Fibroblast of skin of scalp (primary cell): ENCODE results near the gene CSF3R.

Experiments
- DNase-seq: peaks from one replicate; pipeline ENCODE4 v3.0.0-alpha.2; 2013

Gene CSF3R

DNA sequence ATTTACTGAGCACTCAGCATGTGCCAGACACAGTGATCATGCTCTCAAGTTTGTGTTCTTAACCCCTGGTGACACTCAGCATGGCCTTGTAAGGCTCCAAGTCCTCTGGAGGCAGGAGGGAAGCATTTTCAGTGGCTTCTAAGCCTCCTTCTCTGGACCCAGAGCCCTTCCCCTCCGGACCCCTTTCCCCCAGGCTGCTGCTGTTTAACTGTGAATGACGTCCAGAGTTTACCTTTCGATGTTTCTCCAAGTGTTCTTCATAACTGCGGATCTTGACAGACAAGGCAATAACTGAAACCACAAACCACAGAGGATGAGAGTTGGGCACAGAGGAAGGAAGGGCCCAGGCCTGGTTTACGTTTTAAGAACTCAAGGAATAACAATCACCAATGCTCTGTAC, 25.0 kb downstream of the CSF3R start:
- no peak for DNase-seq

DNA sequence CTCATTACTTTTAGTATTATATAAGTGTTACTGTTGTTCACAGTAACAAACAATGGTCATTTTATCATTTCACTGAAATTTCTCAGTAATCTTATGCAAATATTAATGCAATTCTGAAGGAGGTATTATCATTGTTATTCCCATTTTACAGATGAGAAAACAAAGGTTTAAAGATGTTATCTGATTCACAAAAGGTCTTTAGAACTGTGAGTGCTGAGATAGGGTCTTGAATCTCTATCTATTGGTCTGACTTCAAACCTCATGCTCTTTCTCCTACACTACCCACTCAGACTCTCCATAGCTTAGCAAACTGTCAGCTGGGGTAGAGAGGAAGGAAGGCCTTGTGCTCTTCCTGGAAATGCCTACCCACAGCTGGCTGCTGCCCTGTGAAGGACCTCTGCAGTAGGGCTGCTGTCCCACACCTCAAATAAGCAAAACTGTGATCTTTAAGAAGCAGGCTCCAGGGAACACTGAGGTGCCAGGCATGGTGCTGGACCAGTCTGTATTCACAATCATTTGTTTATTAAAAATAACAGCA, 26.3 kb downstream of the CSF3R start:
- DNase-seq, result no peak

DNA sequence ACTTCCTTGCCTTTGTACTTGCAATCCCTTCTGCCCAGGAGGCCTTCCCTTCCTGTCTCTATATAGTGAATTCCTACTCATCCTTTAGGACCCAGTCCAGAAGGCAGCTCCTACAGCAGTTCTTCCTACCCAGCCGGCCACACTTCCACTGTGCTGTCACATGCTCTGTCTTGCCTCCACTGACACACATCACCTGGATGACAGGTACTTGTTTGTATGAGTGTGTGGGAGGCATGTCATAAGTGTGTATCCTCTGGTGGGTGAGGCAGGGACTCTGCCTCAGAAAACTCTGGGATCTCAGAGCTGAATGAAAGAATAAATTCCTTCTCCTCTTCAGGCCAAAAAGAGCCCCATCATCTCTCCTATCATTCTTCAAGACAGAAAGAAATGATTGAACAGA, 27.3 kb downstream of the CSF3R start:
- DNase-seq, result no peak

DNA sequence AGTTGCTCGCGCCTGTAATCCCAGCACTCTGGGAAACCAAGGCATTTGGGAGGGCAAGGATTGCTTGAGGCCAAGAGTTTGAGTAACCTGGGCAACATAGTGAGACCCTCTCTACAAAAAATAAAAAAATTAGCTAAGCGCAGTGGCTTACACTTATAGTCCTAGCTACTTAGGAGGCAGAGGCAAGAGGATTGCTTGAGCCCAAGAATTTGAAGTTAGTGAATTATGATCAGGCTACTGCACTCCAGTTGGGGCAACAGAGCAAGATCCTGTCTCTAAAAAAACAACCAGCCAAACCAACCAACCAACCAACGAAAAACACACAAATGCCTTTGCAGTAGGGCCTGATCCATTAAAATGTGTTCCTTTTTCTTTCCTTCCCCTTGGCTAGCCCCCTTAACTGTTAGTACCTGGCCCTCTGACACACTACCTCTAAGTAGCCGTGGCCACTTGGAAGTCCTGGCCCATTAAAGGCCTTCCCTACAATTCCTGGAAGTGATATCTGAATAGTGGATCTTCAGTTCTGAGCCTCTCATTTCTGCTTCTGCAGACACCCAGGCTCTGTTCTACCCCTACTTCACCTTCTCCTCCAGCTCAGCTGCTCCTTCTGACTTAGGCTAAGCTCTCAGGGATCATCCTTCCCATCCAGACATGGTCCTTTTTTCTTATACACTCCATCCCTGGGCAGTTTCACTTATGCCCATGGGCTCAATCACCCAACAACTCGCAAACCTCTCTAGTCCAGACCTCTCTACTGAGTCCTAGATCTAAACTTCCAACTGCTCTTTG, 28.9 kb downstream of the CSF3R start:
- DNase-seq, result no peak

DNA sequence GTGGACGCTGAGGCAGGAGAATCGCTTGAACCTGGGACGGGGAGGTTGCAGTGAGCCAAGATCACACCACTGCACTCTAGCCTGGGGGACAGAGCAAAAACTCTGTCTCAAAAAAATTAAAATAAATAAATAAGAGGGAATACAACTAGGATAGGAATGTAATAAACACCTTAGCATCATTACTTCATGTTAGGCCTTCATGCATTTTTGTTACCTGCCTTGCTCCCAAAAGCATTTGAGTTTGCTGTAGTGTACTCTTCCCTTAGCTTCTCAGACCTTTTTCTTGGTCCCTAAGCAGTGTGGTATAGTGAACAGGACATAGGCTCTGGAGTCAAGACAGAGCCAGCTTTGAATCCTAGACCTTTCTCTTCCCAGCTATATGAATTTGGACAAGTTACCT, 29.7 kb downstream of the CSF3R start:
- DNase-seq, result no peak

DNA sequence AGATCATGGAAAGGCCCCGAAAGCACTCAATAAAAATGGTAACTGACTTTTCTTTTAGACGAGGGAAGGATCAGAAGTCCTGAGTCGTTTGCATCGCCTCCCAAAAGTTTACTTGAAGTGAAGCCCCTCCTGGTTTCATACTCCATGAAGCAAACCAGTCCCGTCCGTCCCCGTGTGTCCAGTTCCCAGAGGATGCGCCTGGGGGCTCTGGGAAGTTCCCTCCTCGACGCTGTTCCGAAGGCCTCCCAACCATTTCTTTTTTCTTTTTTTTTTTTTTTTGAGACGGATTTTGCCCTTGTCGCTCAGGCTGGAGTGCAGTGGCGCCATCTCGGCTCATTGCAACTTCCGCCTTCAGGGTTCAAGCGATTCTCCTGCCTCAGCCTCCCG, 31.8 kb downstream of the CSF3R start:
- no peak for DNase-seq

DNA sequence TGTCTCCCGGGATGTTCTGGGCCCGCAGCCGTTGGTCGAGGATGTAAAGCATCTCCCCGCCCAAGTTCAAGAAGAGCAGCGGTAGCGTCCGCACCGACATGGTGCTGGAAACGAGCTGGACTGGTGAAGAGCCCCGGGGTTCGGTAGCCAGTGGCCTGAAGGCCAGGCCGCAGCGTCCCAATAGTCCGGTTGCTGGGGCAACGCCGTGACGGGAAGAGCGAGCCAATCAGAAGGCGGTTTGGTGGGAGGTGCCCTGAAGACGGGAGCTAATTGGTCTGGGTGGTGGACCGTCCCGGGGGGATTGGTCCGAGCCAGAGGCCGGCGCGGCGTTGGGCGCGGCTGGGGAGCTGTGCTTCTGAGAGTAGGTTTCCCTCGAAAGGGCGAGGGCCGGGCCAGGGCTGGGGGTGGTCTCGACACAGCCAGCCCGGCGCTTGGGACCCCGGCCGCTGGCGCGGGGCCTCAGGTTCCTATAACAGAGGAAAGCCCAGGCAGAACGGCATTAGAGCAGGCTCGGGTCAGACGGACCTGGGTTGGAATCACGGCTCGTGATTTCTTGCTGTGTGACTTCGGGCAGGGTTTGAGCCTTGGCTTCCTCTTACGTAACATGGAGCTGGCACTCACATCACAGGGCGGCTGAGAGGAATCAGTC, 32.3 kb downstream of the CSF3R start, which contains the start of gene OSCP1:
Gene OSCP1, minus strand, starts transcription at position 182 of the 649 bp plus-strand sequence. Its CDS starts 82 bp downstream, at position 100.
- DNase-seq, result peak; percentile 96

DNA sequence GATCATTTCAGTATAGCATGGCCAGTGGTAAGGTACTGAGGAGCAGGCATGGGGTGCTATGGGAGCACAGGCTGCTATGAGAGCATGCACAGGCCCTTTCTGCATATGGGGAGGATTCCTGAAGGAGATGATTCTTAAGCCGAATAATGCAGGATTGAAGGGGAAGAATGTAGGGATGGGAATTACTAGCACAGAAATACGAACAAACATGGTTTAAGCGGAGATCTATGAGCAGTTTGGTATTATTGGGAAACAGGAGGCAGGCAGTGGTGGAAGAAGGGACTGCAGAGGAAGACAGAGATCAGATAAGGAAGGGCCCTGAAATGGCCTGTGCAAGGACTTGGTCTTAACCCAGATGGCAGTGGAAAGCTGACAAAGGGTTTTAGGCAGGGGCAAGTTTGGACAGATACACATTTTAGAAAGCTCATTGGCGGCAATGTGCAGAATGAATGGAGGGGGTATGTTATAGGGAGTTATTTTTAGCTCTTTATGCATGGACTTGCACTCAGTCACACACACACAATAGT, 34.1 kb downstream of the CSF3R start:
- DNase-seq, result no peak

DNA sequence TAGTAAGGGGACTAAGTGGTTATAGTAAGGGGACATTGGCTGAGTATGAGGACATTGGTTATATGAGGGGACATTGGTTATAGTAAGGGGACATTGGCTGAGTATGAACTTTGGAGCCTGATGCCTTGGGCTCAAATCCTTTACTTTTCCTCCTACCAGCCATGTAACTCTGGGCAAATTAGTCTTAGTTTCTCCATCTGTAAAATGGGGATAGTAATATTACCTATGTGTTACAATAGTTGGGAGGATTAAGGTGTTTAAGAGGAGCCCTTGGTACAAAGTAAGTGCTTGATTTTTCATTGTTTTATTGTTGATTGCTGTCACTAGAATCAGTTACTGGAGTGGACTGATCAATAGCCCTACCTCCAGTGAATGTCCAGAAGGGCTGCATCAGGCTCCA, 35.3 kb downstream of the CSF3R start:
- DNase-seq, result no peak

DNA sequence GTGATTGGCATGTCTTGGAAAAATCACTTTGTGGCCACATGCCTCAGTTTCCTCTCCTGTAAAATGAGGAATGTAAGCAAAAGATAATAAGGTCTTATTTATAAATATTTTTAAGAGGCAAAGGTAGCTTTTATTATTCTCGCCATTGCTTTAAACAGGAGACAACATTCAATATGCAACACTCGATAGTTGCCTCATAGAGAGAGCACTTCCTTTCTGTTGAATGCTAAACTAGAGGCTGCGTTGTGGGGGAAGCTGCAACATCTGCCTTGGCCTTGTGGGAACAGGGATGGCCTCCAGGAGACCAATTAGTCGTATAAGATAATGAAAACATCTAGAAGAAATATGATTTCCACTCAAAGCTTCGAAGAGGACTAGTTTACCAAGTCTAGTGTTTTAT, 36.0 kb downstream of the CSF3R start:
- DNase-seq, result no peak

DNA sequence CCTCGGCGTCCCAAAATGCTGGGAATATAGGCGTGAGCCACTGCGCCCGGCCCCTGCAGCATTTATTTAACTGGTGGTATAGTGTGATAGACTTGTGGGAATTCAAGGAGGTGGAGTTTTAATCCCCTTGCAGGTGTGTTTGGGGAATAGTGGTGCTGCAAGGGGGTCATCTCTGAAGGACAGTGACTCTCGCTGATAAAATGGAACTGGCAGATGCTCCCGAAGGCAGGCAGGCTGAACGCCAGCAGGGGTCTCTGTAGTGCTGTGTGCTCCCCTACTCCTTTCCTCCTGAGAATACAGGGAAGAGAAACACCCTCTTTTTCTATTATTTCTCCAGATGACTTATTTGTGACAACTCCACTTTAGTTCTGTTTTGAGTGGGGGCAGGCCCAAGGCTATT, 36.4 kb downstream of the CSF3R start:
- no peak for DNase-seq

DNA sequence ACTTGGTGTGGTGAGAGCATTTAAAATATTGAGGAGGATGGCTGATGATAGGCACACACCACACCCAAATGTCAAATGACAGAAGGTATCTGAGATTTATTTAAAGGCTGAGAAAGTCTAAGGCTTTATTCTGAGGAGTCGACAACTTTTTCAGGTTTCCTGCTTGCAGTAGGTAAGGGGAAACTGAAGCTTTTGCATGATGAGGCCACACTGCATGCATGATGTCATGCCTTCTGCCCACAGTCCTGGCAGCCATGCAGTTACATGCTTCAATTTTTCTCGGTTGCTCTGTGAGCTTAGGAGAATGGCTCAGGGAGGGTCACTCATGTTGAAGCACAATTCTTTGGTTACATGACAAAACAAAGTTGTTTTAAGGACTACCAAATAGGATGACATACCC, 39.4 kb downstream of the CSF3R start:
- DNase-seq, result no peak

DNA sequence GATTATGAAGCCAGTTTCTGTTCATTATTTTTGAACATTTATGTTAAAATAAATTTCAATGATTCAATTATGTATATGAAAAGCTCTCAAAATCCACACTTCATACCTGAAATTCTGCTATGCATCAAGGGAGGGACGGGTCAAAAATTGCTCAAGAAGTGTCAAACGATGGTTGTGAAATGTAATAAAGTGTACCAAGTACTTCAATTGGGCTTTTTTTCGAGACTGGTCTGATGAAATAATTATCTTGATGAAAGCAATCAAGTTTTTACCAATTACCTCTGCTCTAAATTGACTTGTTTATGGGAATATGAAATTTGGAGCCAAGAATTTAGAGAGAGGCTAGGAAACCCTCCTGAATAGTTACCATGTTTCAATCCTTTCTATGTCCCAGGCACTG, 40.4 kb downstream of the CSF3R start:
- no peak for DNase-seq

DNA sequence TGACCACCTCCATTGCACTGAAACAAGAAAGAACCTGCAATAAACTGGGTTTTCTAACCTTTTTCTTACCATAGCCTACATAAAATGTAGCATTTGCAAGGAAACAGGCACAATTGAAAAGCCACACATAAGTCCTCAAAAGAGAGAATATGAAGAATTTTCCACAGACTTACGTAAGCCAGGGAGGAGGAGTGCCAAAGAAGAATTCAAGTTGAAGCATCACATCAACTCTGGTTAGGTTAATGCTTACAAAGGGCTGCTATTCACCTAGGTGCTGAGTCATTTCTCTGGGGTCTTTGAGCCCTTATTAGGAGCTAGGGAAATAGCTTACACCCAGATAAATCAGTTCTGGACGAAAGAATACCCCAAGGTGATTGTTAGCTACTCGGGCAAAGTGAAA, 42.1 kb downstream of the CSF3R start:
- DNase-seq, result no peak

DNA sequence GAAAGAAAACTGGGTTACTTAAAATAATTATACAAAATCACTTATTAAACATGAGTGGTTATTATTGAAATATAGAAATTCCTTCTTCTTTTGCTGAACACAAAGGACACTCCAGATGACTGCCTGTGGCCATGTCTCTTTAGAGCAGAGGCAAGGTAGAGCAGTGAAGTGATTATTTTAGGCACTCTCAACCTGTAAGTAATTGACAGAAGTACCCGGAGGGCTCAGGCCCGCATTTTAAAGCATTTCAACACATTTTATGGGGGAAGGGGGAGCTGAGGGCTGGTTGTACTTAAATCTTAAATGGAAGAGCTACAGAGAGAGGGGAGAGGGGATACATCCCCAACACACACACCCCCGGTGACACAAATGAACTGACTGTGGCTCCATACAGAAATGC, 42.7 kb downstream of the CSF3R start:
- DNase-seq, result no peak

DNA sequence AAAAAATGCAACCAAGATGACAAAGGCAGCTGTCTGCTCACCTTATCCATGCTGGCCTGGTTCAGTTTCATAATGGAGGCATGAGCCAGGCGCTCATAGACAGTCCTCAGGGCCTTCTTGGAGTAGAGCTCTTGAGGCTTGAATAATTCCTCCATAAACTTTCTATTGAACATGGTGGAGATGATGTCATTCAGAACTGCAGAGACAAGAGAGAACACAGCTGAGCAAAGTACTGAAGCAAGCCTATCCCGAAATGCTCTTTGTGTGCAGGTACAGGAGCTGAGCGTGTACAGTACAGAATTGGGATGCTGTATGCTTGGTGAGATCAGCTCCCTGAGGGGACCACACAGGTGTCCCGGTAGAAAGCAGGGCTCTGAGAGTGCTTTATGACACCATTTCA, 44.0 kb downstream of the CSF3R start:
- no peak for DNase-seq

DNA sequence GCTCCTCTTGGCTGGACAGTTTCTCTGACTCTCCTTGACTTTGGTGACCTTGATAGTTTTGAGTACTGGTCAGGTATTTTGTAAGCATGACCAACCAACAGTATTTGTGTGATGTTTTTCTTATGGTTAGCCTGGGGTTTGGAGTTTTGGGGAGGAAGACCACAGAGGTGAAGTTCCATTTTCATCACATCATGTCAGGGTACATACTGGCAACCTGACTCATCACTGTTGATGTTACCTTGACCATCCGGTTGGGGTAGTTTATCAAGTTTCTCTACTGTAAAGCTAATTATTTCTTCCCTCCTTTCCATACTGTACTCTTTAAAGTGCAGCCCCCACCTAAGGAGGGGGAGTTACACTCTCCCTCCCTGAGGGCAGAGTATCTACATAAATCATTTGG, 45.9 kb downstream of the CSF3R start:
- no peak for DNase-seq

DNA sequence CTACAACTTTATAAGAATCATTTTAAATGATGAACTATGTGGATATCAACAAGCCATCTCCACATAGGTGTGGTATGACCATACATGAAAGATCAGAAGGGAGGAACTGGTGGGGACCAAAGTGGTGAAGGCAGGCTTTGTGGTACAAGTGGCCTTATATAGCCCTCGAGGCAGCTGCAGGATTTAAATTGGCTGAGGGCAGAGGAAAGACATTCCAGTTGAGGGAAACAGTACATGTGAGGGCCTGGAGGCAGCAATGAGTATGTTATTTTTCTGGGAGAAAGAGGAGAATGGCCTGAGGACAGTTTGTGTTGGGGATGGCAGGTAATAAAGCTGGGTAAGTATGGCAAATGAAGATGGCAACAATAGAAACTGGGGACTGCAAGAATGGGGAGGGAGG, 49.6 kb downstream of the CSF3R start:
- DNase-seq, result no peak

DNA sequence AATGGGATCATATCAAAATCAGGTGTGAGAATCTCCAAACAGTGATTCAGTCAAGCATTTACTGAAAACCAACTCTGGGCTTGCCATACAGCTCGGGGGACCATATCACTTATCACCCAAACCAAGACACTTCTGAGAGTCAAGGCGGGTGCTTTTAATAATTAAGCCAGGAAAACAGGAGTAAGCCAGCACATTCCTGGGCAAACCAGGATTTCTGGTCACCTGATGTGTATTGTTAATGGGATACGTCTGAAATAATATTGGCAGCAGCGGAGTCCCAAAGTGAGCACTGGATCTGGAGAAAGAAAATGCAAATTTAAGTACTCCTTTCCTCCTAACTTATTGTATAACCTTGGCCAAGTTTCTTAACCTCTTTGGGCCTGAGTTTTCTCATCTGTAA, 50.1 kb downstream of the CSF3R start:
- DNase-seq, result no peak

DNA sequence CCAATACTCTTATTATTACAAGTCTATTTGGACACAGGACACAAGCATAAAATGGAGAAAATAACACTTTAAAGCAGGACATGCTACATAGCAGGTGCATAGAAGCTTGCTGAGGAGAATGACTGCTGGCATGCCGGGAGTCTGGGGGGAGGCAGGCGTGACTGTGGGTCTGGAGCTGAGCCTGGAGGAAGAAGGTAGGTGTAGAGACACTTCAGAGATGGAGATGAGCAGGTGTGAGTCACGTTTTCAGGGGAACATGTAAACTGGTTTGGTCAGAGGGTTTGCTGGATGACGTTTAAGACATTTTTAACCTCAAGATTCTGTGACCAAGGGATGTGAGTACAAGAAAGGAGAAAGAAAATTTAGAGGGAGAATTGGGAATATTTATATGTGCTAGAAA, 56.9 kb downstream of the CSF3R start:
- no peak for DNase-seq

DNA sequence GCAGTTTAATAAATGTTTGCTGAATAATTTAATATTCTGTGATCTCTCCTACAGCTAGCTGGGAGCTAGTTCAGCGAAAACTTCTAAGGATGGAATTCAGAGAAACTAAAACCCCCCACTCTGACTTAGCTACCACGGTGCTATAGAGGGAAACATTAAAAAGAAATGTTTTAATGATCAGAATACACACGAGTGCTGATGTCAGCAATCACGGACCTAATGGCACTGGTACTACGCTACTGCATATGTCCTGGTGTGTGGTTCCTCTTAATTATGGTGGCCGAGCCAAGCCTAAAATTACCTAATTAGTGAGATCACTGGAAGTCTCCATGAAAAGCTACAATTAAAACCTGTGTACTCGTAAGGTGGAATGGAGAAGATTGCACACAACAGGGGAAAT, 61.1 kb downstream of the CSF3R start:
- DNase-seq, result no peak

DNA sequence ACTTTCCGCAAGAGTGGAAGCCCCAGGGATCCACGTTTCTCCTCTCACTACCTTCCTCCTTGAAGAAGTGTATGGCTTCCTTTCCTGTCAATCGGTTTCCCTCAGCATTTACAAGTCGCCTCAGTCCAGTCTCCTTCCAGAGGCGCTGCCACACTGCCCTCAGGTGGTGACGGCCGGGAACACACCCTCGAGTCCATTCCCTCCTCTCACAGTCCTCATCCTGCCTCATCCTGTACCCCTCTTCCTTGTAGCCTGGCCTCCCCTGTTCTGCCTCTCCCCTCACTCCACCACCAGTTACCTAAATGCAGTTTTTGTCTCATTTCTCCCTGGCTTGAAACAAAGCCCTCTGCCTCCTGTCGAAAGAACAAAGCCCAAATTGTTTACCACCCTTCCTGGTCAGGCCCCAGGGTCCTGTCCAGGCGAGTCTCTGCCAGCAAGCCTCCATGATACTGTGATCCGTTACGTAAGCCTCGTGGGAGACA, 61.8 kb downstream of the CSF3R start:
- peak; percentile 81 for DNase-seq

DNA sequence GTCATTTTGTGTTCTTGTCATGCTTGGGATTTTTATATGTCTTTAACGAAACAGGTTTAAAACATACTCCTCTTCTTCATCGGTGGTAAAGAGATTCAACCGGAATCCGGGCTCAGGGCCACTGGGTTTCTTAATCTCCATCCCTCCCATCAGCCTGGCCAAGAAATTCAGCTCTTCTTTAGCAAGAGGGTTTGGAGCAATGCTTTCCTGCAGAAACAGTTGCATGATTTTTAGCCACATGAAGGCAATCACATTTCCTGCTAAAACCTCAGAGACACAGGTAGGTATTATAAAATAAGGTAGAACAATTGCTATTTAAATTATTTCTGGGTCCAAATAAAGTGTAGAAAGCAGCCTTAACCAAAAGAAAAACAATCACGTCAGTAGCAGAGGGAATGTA, 62.3 kb downstream of the CSF3R start:
- no peak for DNase-seq

DNA sequence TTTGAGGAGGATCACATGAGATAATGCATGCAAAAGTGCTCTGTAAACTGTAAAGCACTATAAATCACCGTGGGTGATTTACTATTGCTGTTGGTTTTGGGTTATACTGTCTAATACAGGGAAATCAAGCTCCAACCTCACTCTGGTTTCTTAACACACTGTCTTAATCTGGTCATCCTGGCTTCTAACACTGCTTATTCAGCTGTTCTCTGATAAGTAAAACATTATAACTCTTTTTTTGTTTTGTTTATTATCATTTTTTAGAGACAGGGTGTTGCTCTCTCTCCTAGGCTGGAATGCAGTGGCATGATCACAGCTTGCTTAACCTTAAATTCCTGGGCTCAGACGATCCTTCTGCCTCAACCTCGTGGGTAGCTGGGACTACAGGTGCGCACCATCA, 63.1 kb downstream of the CSF3R start:
- DNase-seq, result no peak
